Kidney epithelial cell (primary cell): ENCODE data around the gene NFAT5. TPM values are rescaled to one million over a fixed set of nuclear protein-coding genes. Genes with fewer than 3 reads are reported as not detected.
A peak's percentile ranks its signal among the peaks of the same experiment; 100 is the strongest.
"Not testable (repeated sequence)": the region's sequence is repeated elsewhere in the genome, so short reads cannot be mapped to it uniquely, and the experiment has no call there.

Experiments used
- DNase-seq: peaks from one replicate; pipeline ENCODE4 v3.0.0-alpha.2; 2010; ENCODE audit warnings: low read depth
- H3K27me3 ChIP-seq: 2 replicates; pipeline ENCODE4 v1.6.0; 2011; ENCODE audit warnings: low read length; ENCODE audit not compliant: control insufficient read depth, insufficient read depth
- H3K36me3 ChIP-seq: 2 replicates; pipeline ENCODE4 v1.5.1; 2011; ENCODE audit warnings: low read length; ENCODE audit not compliant: control insufficient read depth, insufficient read depth
- H3K4me3 ChIP-seq: 2 replicates; pipeline ENCODE4 v1.5.1; 2011; ENCODE audit warnings: low read depth, mild to moderate bottlenecking, control low read depth, low read length
- total RNA-seq: library from RNA; depleted of rRNA; stranded (reverse); fragments of >200 nt; gene quantifications from 2 replicates; pipeline ENCODE4 v1.2.3, GENCODE V29; 2015
- TF ChIP-seq, protein P1 (sequence below): IDR thresholded peaks from 2 replicates; pipeline ENCODE4 v1.5.1; 2011; ENCODE audit warnings: mild to moderate bottlenecking, moderate library complexity, low read length, control low read depth, inconsistent platforms; ENCODE audit not compliant: insufficient read depth, poor library complexity, severe bottlenecking

Gene NFAT5, protein sequence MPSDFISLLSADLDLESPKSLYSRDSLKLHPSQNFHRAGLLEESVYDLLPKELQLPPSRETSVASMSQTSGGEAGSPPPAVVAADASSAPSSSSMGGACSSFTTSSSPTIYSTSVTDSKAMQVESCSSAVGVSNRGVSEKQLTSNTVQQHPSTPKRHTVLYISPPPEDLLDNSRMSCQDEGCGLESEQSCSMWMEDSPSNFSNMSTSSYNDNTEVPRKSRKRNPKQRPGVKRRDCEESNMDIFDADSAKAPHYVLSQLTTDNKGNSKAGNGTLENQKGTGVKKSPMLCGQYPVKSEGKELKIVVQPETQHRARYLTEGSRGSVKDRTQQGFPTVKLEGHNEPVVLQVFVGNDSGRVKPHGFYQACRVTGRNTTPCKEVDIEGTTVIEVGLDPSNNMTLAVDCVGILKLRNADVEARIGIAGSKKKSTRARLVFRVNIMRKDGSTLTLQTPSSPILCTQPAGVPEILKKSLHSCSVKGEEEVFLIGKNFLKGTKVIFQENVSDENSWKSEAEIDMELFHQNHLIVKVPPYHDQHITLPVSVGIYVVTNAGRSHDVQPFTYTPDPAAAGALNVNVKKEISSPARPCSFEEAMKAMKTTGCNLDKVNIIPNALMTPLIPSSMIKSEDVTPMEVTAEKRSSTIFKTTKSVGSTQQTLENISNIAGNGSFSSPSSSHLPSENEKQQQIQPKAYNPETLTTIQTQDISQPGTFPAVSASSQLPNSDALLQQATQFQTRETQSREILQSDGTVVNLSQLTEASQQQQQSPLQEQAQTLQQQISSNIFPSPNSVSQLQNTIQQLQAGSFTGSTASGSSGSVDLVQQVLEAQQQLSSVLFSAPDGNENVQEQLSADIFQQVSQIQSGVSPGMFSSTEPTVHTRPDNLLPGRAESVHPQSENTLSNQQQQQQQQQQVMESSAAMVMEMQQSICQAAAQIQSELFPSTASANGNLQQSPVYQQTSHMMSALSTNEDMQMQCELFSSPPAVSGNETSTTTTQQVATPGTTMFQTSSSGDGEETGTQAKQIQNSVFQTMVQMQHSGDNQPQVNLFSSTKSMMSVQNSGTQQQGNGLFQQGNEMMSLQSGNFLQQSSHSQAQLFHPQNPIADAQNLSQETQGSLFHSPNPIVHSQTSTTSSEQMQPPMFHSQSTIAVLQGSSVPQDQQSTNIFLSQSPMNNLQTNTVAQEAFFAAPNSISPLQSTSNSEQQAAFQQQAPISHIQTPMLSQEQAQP (N-terminal part only)
- 20.3 and 29.1 TPM in 2 replicates for total RNA-seq

DNA sequence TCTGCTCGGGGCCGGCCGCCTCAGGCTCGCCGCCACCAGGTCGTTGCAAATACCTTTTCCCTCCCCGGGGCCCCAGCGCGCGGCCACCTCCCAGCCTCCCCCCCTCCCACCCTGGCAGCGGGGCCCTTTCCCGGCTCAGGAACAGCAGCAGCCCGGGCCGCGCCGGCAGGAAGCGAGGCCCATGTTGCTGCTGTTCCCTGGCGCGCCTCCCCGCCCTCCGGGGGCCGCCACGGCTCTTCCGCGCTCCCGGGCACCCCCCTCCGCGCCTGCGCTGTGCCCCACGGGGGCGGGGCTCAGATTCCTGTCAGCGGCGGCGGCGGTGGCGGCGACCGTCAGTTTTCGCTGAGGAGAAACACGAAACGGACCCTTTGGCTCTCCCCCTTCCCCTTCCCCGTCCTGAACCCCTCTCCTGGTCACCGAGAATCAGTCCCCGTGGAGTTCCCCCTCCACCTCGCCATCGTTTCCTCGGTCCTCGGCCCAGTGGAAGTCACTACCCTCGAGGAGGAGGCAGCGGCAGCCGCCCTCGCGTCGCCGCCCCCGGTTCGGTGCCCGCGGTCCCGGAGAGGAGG is at the start of gene NFAT5:
TSS of gene NFAT5 (plus strand) at position 296 of the 569 bp plus-strand sequence. CDS start 336 bp downstream, outside the sequence.
- H3K4me3 ChIP-seq = peak within 1 kb of the TSS; percentile 66
- DNase-seq = no peak
- H3K36me3 ChIP-seq = no peaks in the 10 kb centered on the region
- no peaks in the 10 kb centered on the region for H3K27me3 ChIP-seq
- TF ChIP-seq, protein P1, sequence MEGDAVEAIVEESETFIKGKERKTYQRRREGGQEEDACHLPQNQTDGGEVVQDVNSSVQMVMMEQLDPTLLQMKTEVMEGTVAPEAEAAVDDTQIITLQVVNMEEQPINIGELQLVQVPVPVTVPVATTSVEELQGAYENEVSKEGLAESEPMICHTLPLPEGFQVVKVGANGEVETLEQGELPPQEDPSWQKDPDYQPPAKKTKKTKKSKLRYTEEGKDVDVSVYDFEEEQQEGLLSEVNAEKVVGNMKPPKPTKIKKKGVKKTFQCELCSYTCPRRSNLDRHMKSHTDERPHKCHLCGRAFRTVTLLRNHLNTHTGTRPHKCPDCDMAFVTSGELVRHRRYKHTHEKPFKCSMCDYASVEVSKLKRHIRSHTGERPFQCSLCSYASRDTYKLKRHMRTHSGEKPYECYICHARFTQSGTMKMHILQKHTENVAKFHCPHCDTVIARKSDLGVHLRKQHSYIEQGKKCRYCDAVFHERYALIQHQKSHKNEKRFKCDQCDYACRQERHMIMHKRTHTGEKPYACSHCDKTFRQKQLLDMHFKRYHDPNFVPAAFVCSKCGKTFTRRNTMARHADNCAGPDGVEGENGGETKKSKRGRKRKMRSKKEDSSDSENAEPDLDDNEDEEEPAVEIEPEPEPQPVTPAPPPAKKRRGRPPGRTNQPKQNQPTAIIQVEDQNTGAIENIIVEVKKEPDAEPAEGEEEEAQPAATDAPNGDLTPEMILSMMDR = no peak

DNA sequence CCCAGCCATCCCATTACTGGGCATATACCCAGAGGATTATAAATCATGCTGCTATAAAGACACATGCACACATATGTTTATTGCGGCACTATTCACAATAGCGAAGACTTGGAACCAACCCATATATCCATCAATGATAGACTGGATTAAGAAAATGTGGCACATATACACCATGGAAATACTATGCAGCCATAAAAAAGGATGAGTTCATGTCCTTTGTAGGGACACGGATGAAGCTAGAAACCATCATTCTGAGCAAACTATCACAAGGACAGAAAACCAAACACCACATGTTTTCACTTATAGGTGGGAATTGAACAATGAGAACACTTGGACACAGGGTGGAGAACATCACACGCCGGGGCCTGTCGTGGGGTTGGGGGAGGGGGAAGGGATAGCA is 47.9 kb upstream of the NFAT5 start:
- DNase-seq, H3K4me3 ChIP-seq, H3K27me3 ChIP-seq, H3K36me3 ChIP-seq: not testable (repeated sequence)

DNA sequence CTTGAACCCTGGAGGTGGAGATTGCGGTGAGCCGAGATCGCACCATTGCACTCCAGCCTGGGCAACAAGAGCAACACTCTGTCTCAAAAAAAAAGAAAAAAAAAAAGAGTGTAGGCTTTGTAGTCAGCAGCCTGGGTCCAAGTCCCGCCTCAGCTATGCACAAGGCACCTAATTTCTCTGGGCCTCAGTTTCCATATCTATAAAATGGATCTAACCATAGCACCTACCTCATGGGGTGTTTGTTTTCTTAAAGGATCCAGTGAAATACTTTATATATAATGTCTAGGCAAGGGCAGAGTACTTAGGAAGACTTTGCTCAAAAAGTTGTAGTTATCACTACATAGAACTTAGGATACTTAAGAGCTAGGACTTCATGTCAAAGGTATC is 45.4 kb upstream of the NFAT5 start:
- Histone ChIP-seq H3K4me3 (no peak overlapping the region), H3K27me3 (no peaks in the 10 kb centered on the region), H3K36me3 (no peaks in the 10 kb centered on the region)
- DNase-seq = no peak
- TF ChIP-seq, protein P1 = no peak

DNA sequence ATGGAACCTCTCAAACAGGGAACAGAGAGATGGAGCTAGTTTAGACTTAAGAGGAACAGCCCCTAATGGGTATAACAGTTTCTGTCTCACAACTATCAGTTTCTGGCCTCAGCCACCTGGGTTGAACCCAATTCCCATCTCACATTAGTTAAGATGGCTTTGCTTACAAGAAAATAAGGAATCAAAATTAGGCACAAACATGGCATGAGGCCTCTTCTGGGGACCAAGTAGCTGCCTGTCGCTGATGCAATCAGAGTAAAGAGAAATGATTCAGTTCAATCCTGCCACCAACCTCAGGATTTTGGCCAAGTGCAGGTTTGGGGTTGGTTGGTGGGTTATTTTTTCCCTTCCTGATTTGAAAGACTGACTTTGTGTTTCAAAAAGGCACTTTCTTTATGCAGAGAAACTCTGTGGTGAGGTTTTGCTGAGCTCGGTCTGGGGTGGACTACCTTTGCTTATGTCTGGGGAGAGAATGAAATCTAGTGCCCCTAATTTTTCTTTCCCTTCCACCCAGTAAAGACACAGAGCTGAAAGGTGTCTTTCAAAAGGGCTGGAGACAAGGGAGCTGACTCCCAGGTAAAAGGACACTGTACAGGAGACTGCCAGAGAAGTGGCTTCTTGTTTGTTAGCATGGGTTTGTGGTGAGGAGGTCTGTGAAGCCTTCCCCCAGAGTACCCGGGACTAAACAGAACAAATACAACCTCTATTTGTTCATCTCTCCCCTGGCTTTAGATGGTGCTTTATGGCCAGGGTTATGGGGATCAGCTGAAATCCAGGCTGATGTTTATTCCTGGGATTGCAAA is 44.8 kb upstream of the NFAT5 start:
- no peak for DNase-seq
- no peaks in the 10 kb centered on the region for H3K36me3 ChIP-seq
- no peak overlapping the region for H3K4me3 ChIP-seq
- no peaks in the 10 kb centered on the region for H3K27me3 ChIP-seq
- TF ChIP-seq, protein P1 = no peak

DNA sequence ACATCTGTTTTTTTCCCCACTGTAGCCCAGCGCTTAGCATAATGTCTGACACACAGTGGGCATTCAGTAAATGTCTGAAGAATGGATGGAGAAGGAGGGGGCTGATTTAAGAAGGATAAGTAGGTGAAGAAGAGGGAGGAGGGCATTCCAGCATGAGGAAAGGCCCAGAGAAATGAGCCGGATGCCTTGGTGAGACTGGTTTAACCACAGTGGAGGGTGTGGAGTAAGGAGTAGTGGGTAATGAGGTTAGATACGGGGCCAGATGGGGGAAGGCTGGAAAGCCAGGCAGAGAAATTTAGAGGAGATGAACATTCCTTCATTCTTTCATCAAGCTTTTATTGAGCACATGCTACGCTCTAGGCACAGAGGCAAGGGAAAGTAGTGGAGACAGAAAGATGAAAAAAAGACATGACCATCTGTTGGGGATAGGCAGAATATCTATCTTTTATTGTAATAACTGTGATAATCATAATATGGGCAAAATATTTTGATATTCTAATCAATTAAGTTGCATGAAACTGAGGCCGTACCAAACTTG is 43.7 kb upstream of the NFAT5 start:
- Histone ChIP-seq H3K27me3 (no peaks in the 10 kb centered on the region), H3K4me3 (no peak overlapping the region), H3K36me3 (no peaks in the 10 kb centered on the region)
- no peak for DNase-seq
- TF ChIP-seq, protein P1 = no peak
